ENCODE results near the gene SLC38A9.
A peak's percentile ranks its signal among the peaks of the same experiment; 100 is the strongest.

GRCh38 chr5:55601204-55601618 lies 110.9 kb downstream of the SLC38A9 start:
- TF ChIP-seq POLR2A (IDR thresholded peaks at IDR 0.05) = peak; percentile 12
- no peak for TF ChIP-seq CTCF (IDR thresholded peaks at IDR 0.05)
- peak; percentile 68 to 86 (median 83) for TF ChIP-seq POLR2AphosphoS5 (IDR thresholded peaks at IDR 0.05)

Measured in transverse colon (tissue), 4 donors.